Ureter (tissue), 1 donor: ENCODE measurements around the gene NOX1. TPM values are rescaled to one million over a fixed set of nuclear protein-coding genes. Genes with fewer than 3 reads are reported as not detected.

ENCODE experiments used
- DNase-seq: peaks from one replicate; pipeline ENCODE4 v3.0.0-alpha.2; 2020; ENCODE audit warnings: low spot score
- total RNA-seq: library from RNA; stranded (reverse); gene quantifications from one replicate; pipeline ENCODE4 v1.2.4, GENCODE V29; 2023
- donor health status: DM: yes; HTN: yes; CAD: no.

The NOX1 gene
- 0.78 TPM for total RNA-seq

GRCh38 chrX:100874325-100874724 is at the start of gene NOX1:
TSS of gene NOX1 (minus strand) at chrX:100874359. CDS start at chrX:100874139, 220 bp downstream.
- no peak for DNase-seq

DNA sequence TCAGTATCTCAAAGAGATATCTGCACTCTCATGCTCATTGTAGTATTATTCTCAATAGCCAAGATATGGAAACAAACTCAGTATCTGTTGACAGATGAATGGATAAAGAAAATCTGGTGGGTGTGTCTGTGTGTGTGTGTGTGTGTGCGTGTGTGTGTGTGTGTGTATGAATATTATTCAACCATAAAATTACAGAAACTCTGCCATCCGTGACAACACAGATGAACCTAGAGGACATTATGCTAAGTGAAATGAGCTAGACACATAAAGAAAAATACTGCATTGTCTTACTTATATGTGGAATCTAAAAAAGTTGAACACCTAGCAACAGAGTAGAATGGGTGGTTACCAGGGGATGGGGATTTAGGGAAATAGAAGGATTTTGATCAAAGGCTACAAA is 41.4 kb upstream of the NOX1 start:
- DNase-seq, result no peak

DNA sequence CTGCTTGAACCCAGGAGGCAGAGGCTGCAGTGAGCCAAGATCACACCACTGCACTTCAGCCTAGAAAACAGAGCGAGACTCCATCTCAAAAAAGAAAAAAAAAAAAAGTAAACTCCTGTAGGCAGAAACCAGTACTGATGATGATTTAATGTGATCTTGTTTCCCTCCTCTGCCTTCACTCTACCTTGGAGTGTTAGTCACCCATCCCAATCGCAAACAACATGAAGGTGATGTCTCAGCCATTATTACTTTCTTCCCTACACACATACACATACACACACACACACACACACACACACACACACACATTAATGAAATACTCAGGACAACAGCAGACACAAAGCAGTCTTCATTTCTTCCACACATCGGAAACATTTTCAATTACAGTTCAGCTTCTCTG is 39.0 kb upstream of the NOX1 start:
- no peak for DNase-seq

DNA sequence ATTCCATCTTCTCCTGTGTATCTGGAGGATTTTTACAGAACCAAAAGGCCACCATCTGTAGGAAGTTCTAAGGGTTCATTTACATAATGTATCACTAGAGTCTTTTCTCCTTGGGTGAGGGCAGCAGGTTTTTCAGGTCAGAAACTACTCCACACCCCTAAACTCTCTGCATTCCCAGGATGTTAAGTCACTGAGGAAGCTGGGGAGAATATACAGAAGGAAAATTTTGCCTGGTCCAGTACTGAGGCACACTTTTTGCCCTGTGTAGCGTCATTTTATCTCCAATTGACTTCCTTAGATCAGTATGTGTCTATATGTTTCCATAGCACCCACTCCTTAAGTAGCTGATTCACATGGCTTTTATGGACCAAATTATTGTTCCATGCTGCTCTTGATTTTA is 37.6 kb upstream of the NOX1 start:
- no peak for DNase-seq

- DNase-seq, result no peak
Observed at GRCh38 chrX:100905620-100906019, 31.5 kb upstream of the NOX1 start.

- no peak for DNase-seq
Observed at GRCh38 chrX:100904433-100904832, 30.3 kb upstream of the NOX1 start.

GRCh38 chrX:100895365-100896075 is 21.4 kb upstream of the NOX1 start:
- DNase-seq, result peak; percentile 45

GRCh38 chrX:100883654-100884053 is 9.5 kb upstream of the NOX1 start:
- DNase-seq, result no peak

GRCh38 chrX:100880368-100880767 is 6.2 kb upstream of the NOX1 start:
- DNase-seq, result no peak

- DNase-seq, result no peak
Observed at GRCh38 chrX:100871594-100872560, 2.3 kb downstream of the NOX1 start.

- DNase-seq, result no peak
Observed at GRCh38 chrX:100870527-100870926, 3.6 kb downstream of the NOX1 start.

DNA sequence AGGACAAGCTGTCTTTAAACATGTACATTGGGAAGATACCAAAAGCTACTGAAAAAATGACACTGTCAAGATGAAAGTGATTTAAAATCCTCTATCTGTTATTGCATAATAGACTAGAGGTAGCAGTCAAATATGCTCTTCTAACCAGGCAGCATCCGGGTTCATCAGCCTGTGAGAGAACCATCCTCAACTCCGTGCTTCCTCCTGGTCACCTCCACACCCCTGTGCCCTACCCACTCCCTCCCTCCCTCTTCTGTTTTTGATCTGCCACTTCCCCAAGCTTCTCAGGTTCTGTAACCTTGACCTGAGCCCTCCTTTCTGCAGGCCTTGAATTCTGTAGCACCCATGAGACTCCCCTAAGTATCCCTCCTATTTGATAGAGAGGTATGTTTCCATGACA is 5.9 kb downstream of the NOX1 start:
- no peak for DNase-seq

GRCh38 chrX:100864657-100865391 is 9.3 kb downstream of the NOX1 start:
- DNase-seq, result no peak

DNA sequence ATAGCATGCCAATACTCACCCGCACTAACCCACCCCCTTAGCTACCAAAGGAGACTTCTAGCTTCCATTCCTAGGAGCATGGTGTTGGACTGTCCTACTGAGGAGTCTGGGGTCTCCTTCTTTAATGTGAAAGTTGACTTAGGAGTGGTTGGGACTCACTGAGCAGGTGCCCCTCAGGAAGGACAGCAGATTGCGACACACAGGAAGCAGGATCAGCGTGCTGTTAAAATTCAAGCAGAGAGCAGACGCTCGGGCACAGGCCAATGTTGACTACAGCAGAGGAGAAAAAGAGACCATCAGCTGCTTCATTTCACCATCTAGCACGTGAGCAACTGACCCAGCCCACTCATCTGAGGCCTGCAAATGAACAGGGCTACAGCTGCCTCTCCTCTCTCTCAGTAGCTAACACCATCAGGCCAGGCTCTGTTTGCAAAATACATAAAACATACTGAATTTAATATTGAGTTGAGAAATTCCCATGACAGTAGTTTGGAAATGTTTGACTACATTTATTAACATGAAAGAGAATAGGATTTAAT is 10.8 kb downstream of the NOX1 start:
- DNase-seq, result no peak

DNA sequence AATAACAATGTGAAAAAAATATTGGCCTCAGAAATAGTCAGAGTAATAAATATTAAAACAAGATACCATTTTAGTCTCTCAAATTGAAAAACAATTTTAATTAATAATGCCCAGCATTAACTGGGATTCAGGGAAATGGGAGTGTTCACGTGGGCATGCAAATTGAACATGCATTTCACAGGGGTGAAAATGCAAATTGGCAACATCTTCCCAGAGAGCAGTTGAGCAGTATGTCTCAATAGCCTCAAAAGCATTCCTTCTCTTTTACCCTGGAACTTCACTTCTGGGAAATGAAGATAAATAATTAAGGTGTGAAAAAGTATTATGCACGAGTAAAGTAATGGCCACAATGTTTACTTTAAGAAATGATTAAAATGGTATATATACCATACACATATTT is 21.3 kb downstream of the NOX1 start:
- DNase-seq, result no peak

- no peak for DNase-seq
Observed at GRCh38 chrX:100850317-100850716, 23.8 kb downstream of the NOX1 start.

DNA sequence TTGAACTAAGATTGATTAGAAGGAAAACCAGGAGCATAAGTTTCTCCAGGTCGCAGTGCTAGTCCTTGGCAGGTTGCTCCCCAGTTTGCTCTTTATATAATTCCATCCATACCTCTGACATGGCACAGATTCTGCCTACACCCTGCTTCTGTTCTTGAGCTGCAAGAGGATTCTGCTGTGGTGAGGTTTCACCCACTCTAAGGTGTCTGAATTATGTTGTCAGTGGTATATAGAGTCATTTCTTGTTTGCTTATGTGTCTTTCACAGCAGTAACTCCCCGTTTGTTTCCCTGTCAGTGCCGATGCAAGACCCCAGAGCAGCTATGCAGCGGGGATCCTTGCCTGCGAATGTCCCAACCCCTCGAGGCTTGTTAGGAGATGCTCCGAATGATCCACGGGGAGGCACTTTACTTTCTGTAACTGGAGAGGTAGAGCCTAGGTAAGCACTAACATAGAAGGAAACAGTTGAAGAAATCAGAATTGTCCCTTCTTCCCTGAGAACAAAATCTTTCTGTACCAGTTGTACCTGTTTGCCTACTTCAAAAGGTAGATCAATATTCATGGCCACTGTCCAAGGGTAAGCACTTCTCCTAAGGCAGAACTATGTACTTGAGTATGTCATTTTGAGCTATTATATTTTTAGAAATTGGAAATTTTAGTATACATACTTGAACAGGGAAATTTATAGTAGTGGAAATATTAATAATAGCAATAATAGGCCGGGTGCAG is 42.8 kb downstream of the NOX1 start:
- no peak for DNase-seq

DNA sequence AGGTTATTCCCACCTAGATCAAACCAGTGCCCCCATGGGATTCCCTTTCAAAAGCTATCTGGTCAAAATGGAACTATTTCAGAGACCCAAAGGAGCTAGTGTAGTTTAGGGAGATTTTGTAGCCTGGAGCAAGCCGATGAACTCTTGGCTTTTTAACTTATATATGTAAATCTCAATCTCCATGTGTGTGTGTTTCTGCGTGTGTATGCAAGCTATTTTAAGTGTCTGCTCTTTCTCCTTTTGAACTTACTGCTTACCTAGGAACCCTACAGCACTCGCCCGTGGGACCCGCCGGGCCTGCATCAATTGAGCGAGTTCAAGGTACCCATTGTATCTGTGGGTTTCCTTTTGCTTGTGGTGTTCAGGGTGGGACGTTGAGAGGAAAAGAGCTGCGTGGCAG is 43.6 kb downstream of the NOX1 start:
- no peak for DNase-seq

GRCh38 chrX:100830143-100830542 is 44.0 kb downstream of the NOX1 start:
- DNase-seq, result no peak

DNA sequence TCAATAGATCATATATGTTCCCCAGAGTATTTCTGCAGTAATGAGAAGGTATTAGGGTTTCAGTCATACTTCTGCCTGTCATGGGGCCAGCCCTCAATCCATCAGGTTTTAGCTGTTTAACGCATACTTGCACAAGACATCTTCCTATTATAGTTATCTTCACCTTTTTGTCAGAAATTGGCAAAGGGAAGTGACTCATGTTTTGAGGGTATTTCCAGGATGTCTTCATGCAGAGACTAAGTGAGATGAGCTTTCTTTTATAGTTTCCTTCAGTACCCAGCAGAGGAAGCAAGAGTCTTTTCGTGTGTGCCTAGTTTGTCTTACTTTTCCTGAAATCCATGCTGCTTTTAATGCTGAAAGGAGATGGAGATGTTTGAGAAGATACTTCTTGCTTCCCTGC is 44.4 kb downstream of the NOX1 start:
- DNase-seq, result no peak
